Esophagus (tissue), 2 donors: Measurements from ENCODE around the gene CDKAL1. TPM values are rescaled to one million over a fixed set of nuclear protein-coding genes. Genes with fewer than 3 reads are reported as not detected.

Experiments used
- H3K27ac ChIP-seq, 2 donors: one replicate each; pipeline ENCODE4 v1.5.1; 2013; ENCODE audit warnings: low read depth in 2 of 2, mild to moderate bottlenecking in 2 of 2, inconsistent platforms in 1 of 2, low read length in 1 of 2, moderate library complexity in 1 of 2
- H3K27me3 ChIP-seq, 2 donors: one replicate each; pipeline ENCODE4 v1.6.1; 2013; ENCODE audit warnings: low read length in 2 of 2, control low read depth in 1 of 2, mild to moderate bottlenecking in 1 of 2; ENCODE audit not compliant: insufficient read depth in 2 of 2, control insufficient read depth in 1 of 2
- H3K36me3 ChIP-seq, 2 donors: one replicate each; pipeline ENCODE4 v1.6.1; 2013; ENCODE audit warnings: low read length in 1 of 2; ENCODE audit not compliant: control insufficient read depth in 2 of 2, insufficient read depth in 2 of 2
- H3K4me1 ChIP-seq, 2 donors: one replicate each; pipeline ENCODE4 v1.6.1; 2013; ENCODE audit warnings: low read length in 1 of 2; ENCODE audit not compliant: control insufficient read depth in 2 of 2, insufficient read depth in 2 of 2
- H3K4me3 ChIP-seq, 2 donors: one replicate each; pipeline ENCODE4 v1.5.1; 2013; ENCODE audit warnings: low read length in 2 of 2, mild to moderate bottlenecking in 2 of 2, low read depth in 1 of 2, moderate library complexity in 1 of 2
- H3K9me3 ChIP-seq, 2 donors: one replicate each; pipeline ENCODE4 v1.6.1; 2013; ENCODE audit warnings: mild to moderate bottlenecking in 2 of 2, low read depth in 1 of 2, low read length in 1 of 2, moderate library complexity in 1 of 2; ENCODE audit not compliant: control insufficient read depth in 2 of 2, insufficient read depth in 1 of 2
- whole genome bisulfite sequencing, 2 donors: extraction: QIAGEN DNeasy Blood & Tissue Kit; methylation state at CpG; one replicate each; pipeline ENCODE4 v1.1.7; 2013; 5-methylcytosine and 5-hydroxymethylcytosine counted together
- polyA plus RNA-seq, 2 donors: library from polyadenylated mRNA; stranded (reverse); fragments of 200-250 nt; gene quantifications; one replicate each; pipeline ENCODE4 v1.2.3, GENCODE V29; 2013
- donor health status: healthy with polysubstance abuse.
- donor health status: Bipolar disorder and iron deficiency.

CDKAL1 gene
- polyA plus RNA-seq, 2 donors, result 3.5 TPM

- Histone ChIP-seq H3K4me3 (no peak overlapping the region), H3K36me3 (no peaks in the 10 kb centered on the region), H3K27ac (no peak overlapping the region), H3K27me3 (no peaks in the 10 kb centered on the region), H3K9me3 (no peaks in the 10 kb centered on the region), H3K4me1 (no peaks in the 10 kb centered on the region)
- WGBS, 2 donors, result 75 to 92% methylated on average over 5 of the region's 5 CpGs
Measured at GRCh38 chr6:21151530-21151929, 617.3 kb downstream of the CDKAL1 start.

GRCh38 chr6:21157186-21157929 lies 623.1 kb downstream of the CDKAL1 start:
- Histone ChIP-seq H3K4me3 (no peak overlapping the region), H3K27me3 (no peaks in the 10 kb centered on the region), H3K27ac (no peak overlapping the region), H3K4me1 (no peaks in the 10 kb centered on the region), H3K9me3 (no peaks in the 10 kb centered on the region), H3K36me3 (no peaks in the 10 kb centered on the region)
- WGBS, 2 donors, result 74 to 79% methylated on average over 4 of the region's 4 CpGs

DNA sequence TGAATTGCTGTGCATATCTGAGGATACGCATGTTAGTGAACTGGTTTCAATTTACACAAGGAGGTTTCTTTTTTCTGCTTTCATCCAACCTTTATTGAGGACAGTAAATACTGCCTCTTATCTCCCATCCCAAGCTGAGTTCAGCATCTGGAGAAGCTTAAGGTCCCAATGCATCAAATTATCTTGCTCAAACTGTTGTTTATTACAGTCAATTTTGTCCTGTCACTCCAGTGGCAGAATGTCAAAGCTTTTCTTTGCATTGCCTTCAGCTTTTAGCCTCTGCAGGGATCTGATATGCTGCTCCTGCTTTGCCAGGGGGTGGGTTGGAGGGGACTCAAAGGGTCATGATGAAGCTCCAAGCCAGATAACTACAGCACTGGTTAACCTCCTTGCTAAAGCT lies 623.9 kb downstream of the CDKAL1 start:
- Histone ChIP-seq H3K36me3 (no peaks in the 10 kb centered on the region), H3K4me3 (no peak overlapping the region), H3K27ac (no peak overlapping the region), H3K4me1 (no peaks in the 10 kb centered on the region), H3K9me3 (no peaks in the 10 kb centered on the region), H3K27me3 (no peaks in the 10 kb centered on the region)
- WGBS, 2 donors, result 80 to 95% methylated on average over 1 of the region's 1 CpG

DNA sequence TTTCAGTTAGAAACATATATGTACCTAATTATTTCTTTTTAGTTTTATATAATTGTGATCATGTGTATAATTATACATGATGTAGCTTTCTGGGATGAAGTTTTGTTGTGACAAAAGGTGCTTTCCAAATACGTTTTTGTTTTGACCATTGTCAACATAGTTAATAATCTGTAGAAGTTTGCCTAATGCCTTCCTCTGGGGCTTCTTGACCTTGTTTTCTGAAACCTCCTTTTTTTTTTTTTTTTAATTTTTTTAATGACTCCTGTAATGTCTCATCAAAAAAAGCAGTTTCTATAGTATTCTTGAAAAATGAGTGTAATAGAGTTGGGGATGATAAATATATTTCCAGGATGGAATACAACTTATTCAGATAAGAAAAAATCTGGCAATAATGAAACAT lies 624.6 kb downstream of the CDKAL1 start:
- H3K27me3 ChIP-seq, result no peaks in the 10 kb centered on the region
- H3K4me3 ChIP-seq, result no peak overlapping the region
- no peaks in the 10 kb centered on the region for H3K36me3 ChIP-seq
- 55 to 67% methylated on average over 1 of the region's 1 CpG for WGBS, 2 donors
- H3K27ac ChIP-seq, result no peak overlapping the region
- no peaks in the 10 kb centered on the region for H3K4me1 ChIP-seq
- H3K9me3 ChIP-seq, result no peaks in the 10 kb centered on the region

GRCh38 chr6:21159465-21159864 lies 625.2 kb downstream of the CDKAL1 start:
- H3K27ac ChIP-seq, result no peak overlapping the region
- 89 to 92% methylated on average over 3 of the region's 3 CpGs for WGBS, 2 donors
- H3K9me3 ChIP-seq, result no peaks in the 10 kb centered on the region
- H3K4me3 ChIP-seq, result no peak overlapping the region
- no peaks in the 10 kb centered on the region for H3K4me1 ChIP-seq
- no peaks in the 10 kb centered on the region for H3K27me3 ChIP-seq
- no peaks in the 10 kb centered on the region for H3K36me3 ChIP-seq

- Histone ChIP-seq H3K27me3 (no peaks in the 10 kb centered on the region), H3K4me3 (no peak overlapping the region), H3K9me3 (no peaks in the 10 kb centered on the region), H3K4me1 (no peaks in the 10 kb centered on the region), H3K36me3 (no peaks in the 10 kb centered on the region), H3K27ac (no peak overlapping the region)
- WGBS, 2 donors, result 87 to 89% methylated on average over 4 of the region's 4 CpGs
Measured at GRCh38 chr6:21161707-21162106, 627.5 kb downstream of the CDKAL1 start.

DNA sequence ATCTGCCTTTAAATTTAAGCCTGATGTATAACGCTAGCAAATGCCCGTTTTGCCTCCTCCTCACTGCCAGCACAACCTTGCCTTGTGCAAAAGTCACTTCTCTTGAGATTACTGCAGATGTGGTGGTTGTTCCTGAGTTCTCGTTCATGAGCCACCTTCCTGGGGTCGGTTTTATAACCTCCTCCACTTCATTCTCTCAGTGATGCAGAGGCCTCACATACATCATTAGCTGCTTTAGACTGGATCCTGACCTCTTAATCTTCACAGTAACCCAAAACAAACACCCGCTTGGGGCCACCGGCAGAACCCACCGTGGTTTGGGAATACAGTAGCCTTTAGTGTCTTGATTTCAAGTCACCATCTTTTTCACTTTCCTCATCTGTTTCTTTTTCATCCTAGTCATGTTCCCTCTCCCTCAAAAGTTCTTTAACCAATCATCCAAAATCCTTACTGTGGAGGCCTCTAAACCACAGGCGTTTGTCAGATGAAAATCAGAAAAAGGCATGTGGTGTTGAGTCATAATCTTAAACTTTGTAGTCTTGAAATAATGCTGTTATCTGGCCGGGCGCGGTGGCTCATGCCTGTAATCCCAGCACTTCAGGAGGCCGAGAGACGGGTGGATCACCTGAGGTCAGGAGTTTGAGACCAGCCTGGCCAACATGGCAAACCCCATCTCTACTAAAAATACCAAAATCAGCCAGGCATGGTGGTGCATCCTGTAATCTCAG lies 629.0 kb downstream of the CDKAL1 start:
- WGBS, 2 donors, result 92% methylated on average over 13 of the region's 13 CpGs
- no peaks in the 10 kb centered on the region for H3K36me3 ChIP-seq

GRCh38 chr6:21163838-21164180 lies 629.6 kb downstream of the CDKAL1 start:
- no peaks in the 10 kb centered on the region for H3K27me3 ChIP-seq
- H3K4me1 ChIP-seq, result no peaks in the 10 kb centered on the region
- H3K36me3 ChIP-seq, result no peaks in the 10 kb centered on the region
- 96 to 98% methylated on average over 2 of the region's 2 CpGs for WGBS, 2 donors
- no peak overlapping the region for H3K27ac ChIP-seq
- no peaks in the 10 kb centered on the region for H3K9me3 ChIP-seq
- no peak overlapping the region for H3K4me3 ChIP-seq

More for the DNA sequence above, 629.0 kb downstream of the CDKAL1 start:
- Histone ChIP-seq H3K4me3 (no peak overlapping the region), H3K27me3 (no peaks in the 10 kb centered on the region), H3K9me3 (no peaks in the 10 kb centered on the region), H3K4me1 (no peaks in the 10 kb centered on the region), H3K27ac (no peak overlapping the region)

GRCh38 chr6:21164768-21165326 lies 630.6 kb downstream of the CDKAL1 start:
- Histone ChIP-seq H3K4me3 (no peak overlapping the region), H3K27me3 (no peaks in the 10 kb centered on the region), H3K4me1 (no peaks in the 10 kb centered on the region), H3K36me3 (no peaks in the 10 kb centered on the region), H3K9me3 (peaks cover 0 to 3% of the 10 kb centered on the region in 2 donors), H3K27ac (no peak overlapping the region)
- 66 to 67% methylated on average over 2 of the region's 2 CpGs for WGBS, 2 donors
